Fibroblast of upper back skin (primary cell): ENCODE measurements around the gene LGALS7B.
"Not testable (repeated sequence)": the region's sequence is repeated elsewhere in the genome, so short reads cannot be mapped to it uniquely, and the experiment has no call there.

Source experiments
- DNase-seq: peaks from one replicate; pipeline ENCODE4 v3.0.0-alpha.2; 2013

LGALS7B gene

GRCh38 chr19:38770228-38770948 is 18.6 kb upstream of the LGALS7B start:
- DNase-seq = not testable (repeated sequence)

- not testable (repeated sequence) for DNase-seq
Measured at GRCh38 chr19:38770949-38771275, 18.1 kb upstream of the LGALS7B start.

GRCh38 chr19:38771569-38771968 is 17.4 kb upstream of the LGALS7B start:
- not testable (repeated sequence) for DNase-seq

GRCh38 chr19:38773469-38774177 is 15.4 kb upstream of the LGALS7B start, which contains the start of gene LGALS7:
TSS of gene LGALS7 (minus strand) at chr19:38773517. CDS start at chr19:38773492, 25 bp downstream.
- no peak for DNase-seq

GRCh38 chr19:38774181-38774950 is 14.6 kb upstream of the LGALS7B start:
- DNase-seq = no peak

- no peak for DNase-seq
Measured at GRCh38 chr19:38778733-38779132, 10.3 kb upstream of the LGALS7B start.

- no peak for DNase-seq
Measured at GRCh38 chr19:38780443-38780842, 8.6 kb upstream of the LGALS7B start.

GRCh38 chr19:38781058-38781457 is 7.9 kb upstream of the LGALS7B start:
- no peak for DNase-seq

- not testable (repeated sequence) for DNase-seq
Measured at GRCh38 chr19:38782212-38782611, 6.8 kb upstream of the LGALS7B start.

GRCh38 chr19:38784224-38784623 is 4.8 kb upstream of the LGALS7B start:
- no peak for DNase-seq

GRCh38 chr19:38785187-38785699 is 3.8 kb upstream of the LGALS7B start:
- no peak for DNase-seq

GRCh38 chr19:38786061-38786460 is 2.9 kb upstream of the LGALS7B start:
- not testable (repeated sequence) for DNase-seq

GRCh38 chr19:38786572-38787265 is 2.3 kb upstream of the LGALS7B start:
- DNase-seq = no peak

GRCh38 chr19:38790507-38791403 is 1.8 kb downstream of the LGALS7B start:
- DNase-seq = not testable (repeated sequence)

GRCh38 chr19:38791451-38792064 is 2.6 kb downstream of the LGALS7B start:
- DNase-seq = not testable (repeated sequence)

GRCh38 chr19:38792250-38793111 is 3.5 kb downstream of the LGALS7B start:
- peak; percentile 8 for DNase-seq

- DNase-seq = peak; percentile 46
Measured at GRCh38 chr19:38793177-38793576, 4.2 kb downstream of the LGALS7B start.

- DNase-seq = no peak
Measured at GRCh38 chr19:38793671-38794070, 4.7 kb downstream of the LGALS7B start.

- no peak for DNase-seq
Measured at GRCh38 chr19:38795549-38795948, 6.5 kb downstream of the LGALS7B start.

GRCh38 chr19:38796154-38796553 is 7.2 kb downstream of the LGALS7B start:
- DNase-seq = no peak
